Activated naive CD8-positive, alpha-beta T cell treated with anti-CD3 and anti-CD28 coated beads, Interleukin-2, amount 50 U/mL, for 16 hours (primary cell): Measurements from ENCODE around the gene SENP7.
"Not testable (repeated sequence)": the region's sequence is repeated elsewhere in the genome, so short reads cannot be mapped to it uniquely, and the experiment has no call there.

ENCODE experiments used
- DNase-seq: peaks from one replicate; pipeline ENCODE4 v3.0.0-alpha.2; 2020; ENCODE audit warnings: low read depth, low spot score

Gene SENP7

GRCh38 chr3:101512646-101513418 lies at the start of gene SENP7:
TSS of gene SENP7 (minus strand) at chr3:101513212. CDS start at chr3:101513130, 82 bp downstream.
- peak; percentile 39 for DNase-seq

- peak; percentile 88 for DNase-seq
These were observed 48.8 kb upstream of the SENP7 start, which contains the start of gene TRMT10C for GRCh38 chr3:101561630-101562328. TSS of gene TRMT10C (plus strand) at chr3:101561868. CDS start at chr3:101564782, 2,914 bp downstream.

GRCh38 chr3:101556064-101556463 lies 43.1 kb upstream of the SENP7 start:
- no peak for DNase-seq

GRCh38 chr3:101553381-101553780 lies 40.4 kb upstream of the SENP7 start:
- DNase-seq = not testable (repeated sequence)

GRCh38 chr3:101551359-101552081 lies 38.5 kb upstream of the SENP7 start:
- DNase-seq = not testable (repeated sequence)

GRCh38 chr3:101549473-101549872 lies 36.5 kb upstream of the SENP7 start:
- no peak for DNase-seq

- DNase-seq = no peak
These were observed 35.6 kb upstream of the SENP7 start for GRCh38 chr3:101548527-101549105.

- DNase-seq = no peak
These were observed 31.3 kb upstream of the SENP7 start for GRCh38 chr3:101544161-101544850.

- DNase-seq = no peak
These were observed 29.9 kb upstream of the SENP7 start for GRCh38 chr3:101542957-101543356.

- DNase-seq = not testable (repeated sequence)
These were observed 23.9 kb upstream of the SENP7 start for GRCh38 chr3:101536955-101537354.

GRCh38 chr3:101536266-101536665 lies 23.3 kb upstream of the SENP7 start:
- DNase-seq = no peak

GRCh38 chr3:101535221-101535620 lies 22.2 kb upstream of the SENP7 start:
- DNase-seq = no peak

- DNase-seq = no peak
These were observed 20.6 kb upstream of the SENP7 start for GRCh38 chr3:101533603-101533968.

GRCh38 chr3:101532783-101533602 lies 20.0 kb upstream of the SENP7 start:
- DNase-seq = no peak

- DNase-seq = no peak
These were observed 18.6 kb upstream of the SENP7 start for GRCh38 chr3:101531473-101532086.

GRCh38 chr3:101530686-101531047 lies 17.7 kb upstream of the SENP7 start:
- DNase-seq = no peak

GRCh38 chr3:101529816-101530685 lies 17.0 kb upstream of the SENP7 start:
- DNase-seq = no peak

GRCh38 chr3:101527906-101528305 lies 14.9 kb upstream of the SENP7 start:
- DNase-seq = no peak

- no peak for DNase-seq
These were observed 14.4 kb upstream of the SENP7 start for GRCh38 chr3:101527441-101527840.
